Endothelial cell (in vitro differentiated cells): ENCODE results near the gene SLC2A5. TPM values are rescaled to one million over a fixed set of nuclear protein-coding genes. Genes with fewer than 3 reads are reported as not detected.

Source experiments
- DNase-seq: peaks from one replicate; pipeline ENCODE4 v3.0.0; 2021; ENCODE audit warnings: low spot score
- H3K27ac Mint-ChIP-seq: one replicate; pipeline ENCODE4 v1.8.0; 2021; ENCODE audit warnings: mixed read lengths, inconsistent platforms; ENCODE audit not compliant: unreplicated experiment
- H3K27me3 Mint-ChIP-seq: one replicate; pipeline ENCODE4 v1.8.0; 2021; ENCODE audit warnings: mild to moderate bottlenecking, moderate library complexity, mixed read lengths, inconsistent platforms; ENCODE audit not compliant: unreplicated experiment
- H3K36me3 Mint-ChIP-seq: one replicate; pipeline ENCODE4 v1.8.0; 2021; ENCODE audit warnings: mild to moderate bottlenecking, low read depth, mixed read lengths, inconsistent platforms; ENCODE audit not compliant: unreplicated experiment
- H3K4me1 Mint-ChIP-seq: one replicate; pipeline ENCODE4 v1.8.0; 2021; ENCODE audit warnings: mild to moderate bottlenecking, mixed read lengths, inconsistent platforms; ENCODE audit not compliant: unreplicated experiment
- H3K4me3 Mint-ChIP-seq: one replicate; pipeline ENCODE4 v1.8.0; 2021; ENCODE audit warnings: mild to moderate bottlenecking, mixed read lengths, inconsistent platforms; ENCODE audit not compliant: unreplicated experiment
- H3K9me3 Mint-ChIP-seq: one replicate; pipeline ENCODE4 v1.8.0; 2021; ENCODE audit warnings: mixed read lengths, inconsistent platforms; ENCODE audit not compliant: unreplicated experiment
- CTCF ChIP-seq: fragments of 200-600 bp; sonication (generic); IDR thresholded peaks from one replicate; pipeline ENCODE4 v1.5.0; 2021; ENCODE audit warnings: antibody characterized with exemption; ENCODE audit not compliant: unreplicated experiment
- total RNA-seq: library from RNA; stranded (reverse); fragmentation: NEBNext Ultra II Directional; extraction: Animal tissue kit (Norgen Biotek cat#: 25700); gene quantifications from one replicate; pipeline ENCODE4 v1.2.1, GENCODE V29; 2021; ENCODE audit not compliant: unreplicated experiment

SLC2A5 gene
- total RNA-seq, 1 donor from 2014 or later: not detected

- no peaks in the 10 kb centered on the region for H3K4me1 Mint-ChIP-seq
- no peaks in the 10 kb centered on the region for H3K36me3 Mint-ChIP-seq
- no peak overlapping the region for H3K4me3 Mint-ChIP-seq
- H3K9me3 Mint-ChIP-seq: no peaks in the 10 kb centered on the region
- H3K27ac Mint-ChIP-seq: no peak overlapping the region
- H3K27me3 Mint-ChIP-seq: peaks cover 2% of the 10 kb centered on the region
- no peak for DNase-seq
- TF ChIP-seq CTCF: no peak
Measured at GRCh38 chr1:9020305-9020704, 49.1 kb downstream of the SLC2A5 start.

- H3K4me1 Mint-ChIP-seq: no peaks in the 10 kb centered on the region
- H3K27ac Mint-ChIP-seq: no peak overlapping the region
- no peak overlapping the region for H3K4me3 Mint-ChIP-seq
- peaks cover 2% of the 10 kb centered on the region for H3K27me3 Mint-ChIP-seq
- H3K36me3 Mint-ChIP-seq: no peaks in the 10 kb centered on the region
- no peaks in the 10 kb centered on the region for H3K9me3 Mint-ChIP-seq
- no peak for DNase-seq
- no peak for TF ChIP-seq CTCF
Measured at GRCh38 chr1:9019896-9020295, 49.5 kb downstream of the SLC2A5 start.

GRCh38 chr1:9018333-9018732 lies 51.1 kb downstream of the SLC2A5 start:
- H3K36me3 Mint-ChIP-seq: no peaks in the 10 kb centered on the region
- TF ChIP-seq CTCF: no peak
- H3K9me3 Mint-ChIP-seq: no peaks in the 10 kb centered on the region
- H3K4me3 Mint-ChIP-seq: no peak overlapping the region
- peaks cover 3% of the 10 kb centered on the region for H3K27me3 Mint-ChIP-seq
- no peak for DNase-seq
- no peaks in the 10 kb centered on the region for H3K4me1 Mint-ChIP-seq
- no peak overlapping the region for H3K27ac Mint-ChIP-seq

GRCh38 chr1:9016455-9016854 lies 53.0 kb downstream of the SLC2A5 start:
- Mint-ChIP-seq H3K4me1 (peaks cover 1% of the 10 kb centered on the region), H3K36me3 (no peaks in the 10 kb centered on the region), H3K27me3 (peaks cover 3% of the 10 kb centered on the region), H3K4me3 (no peak overlapping the region), H3K9me3 (no peaks in the 10 kb centered on the region), H3K27ac (no peak overlapping the region)
- DNase-seq: no peak
- TF ChIP-seq CTCF: no peak

- Mint-ChIP-seq H3K9me3 (no peaks in the 10 kb centered on the region), H3K27ac (no peak overlapping the region), H3K27me3 (peaks cover 7% of the 10 kb centered on the region), H3K36me3 (no peaks in the 10 kb centered on the region), H3K4me3 (no peak overlapping the region), H3K4me1 (peaks cover 5% of the 10 kb centered on the region)
- no peak for DNase-seq
- TF ChIP-seq CTCF: no peak
Measured at GRCh38 chr1:9014475-9015375, 54.7 kb downstream of the SLC2A5 start.
